GM10266 (cell line): Measurements from ENCODE around the gene RSL1D1.
"Not testable (repeated sequence)": the region's sequence is repeated elsewhere in the genome, so short reads cannot be mapped to it uniquely, and the experiment has no call there.

Source experiments
- DNase-seq: peaks from one replicate; pipeline ENCODE4 v3.0.0; 2012; ENCODE audit errors: extremely low spot score
- TF ChIP-seq, protein P1 (sequence below): IDR thresholded peaks from 2 replicates; pipeline ENCODE4 v1.5.1; 2012; ENCODE audit warnings: mild to moderate bottlenecking, low read depth; ENCODE audit not compliant: control insufficient read depth, insufficient read depth; ENCODE audit errors: missing control alignments

The RSL1D1 gene

DNA sequence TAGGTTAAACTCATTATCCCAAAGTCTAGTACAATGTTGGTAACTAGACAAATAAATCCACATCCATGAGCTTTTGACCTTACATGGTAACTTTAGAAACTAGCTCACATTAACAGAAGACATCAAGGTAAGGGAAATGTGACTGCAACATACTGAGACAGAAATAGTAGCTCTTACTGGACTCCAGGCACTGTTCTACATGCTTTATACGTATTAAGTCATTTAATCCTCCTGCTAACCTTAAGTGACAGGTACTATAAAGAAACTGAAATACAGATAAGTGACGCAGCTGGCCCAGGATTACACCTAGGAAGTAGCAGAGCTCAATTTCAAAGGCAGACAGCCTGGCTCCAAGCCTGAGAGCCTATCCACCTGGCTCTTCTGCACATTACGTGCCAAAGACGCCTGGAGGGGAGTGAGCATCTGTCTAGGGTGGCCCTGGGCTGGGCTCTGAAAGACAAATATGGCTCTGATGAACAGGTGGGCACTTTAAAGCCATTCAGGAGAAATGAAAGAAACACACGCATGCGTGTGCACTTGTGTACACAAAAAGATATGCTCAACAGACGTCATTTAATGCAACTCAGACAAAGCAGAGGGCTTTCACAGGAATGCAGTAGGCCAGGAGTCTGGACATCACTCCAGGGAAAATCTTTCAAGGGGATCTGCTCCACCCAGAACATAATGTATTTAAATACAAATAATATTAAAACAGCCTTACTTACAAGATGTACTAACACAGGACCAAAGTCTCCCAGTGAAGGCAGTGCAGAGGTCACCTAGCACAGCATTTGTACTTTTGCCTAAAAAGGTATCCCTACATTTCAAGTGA lies 58.7 kb downstream of the RSL1D1 start:
- TF ChIP-seq, protein P1, sequence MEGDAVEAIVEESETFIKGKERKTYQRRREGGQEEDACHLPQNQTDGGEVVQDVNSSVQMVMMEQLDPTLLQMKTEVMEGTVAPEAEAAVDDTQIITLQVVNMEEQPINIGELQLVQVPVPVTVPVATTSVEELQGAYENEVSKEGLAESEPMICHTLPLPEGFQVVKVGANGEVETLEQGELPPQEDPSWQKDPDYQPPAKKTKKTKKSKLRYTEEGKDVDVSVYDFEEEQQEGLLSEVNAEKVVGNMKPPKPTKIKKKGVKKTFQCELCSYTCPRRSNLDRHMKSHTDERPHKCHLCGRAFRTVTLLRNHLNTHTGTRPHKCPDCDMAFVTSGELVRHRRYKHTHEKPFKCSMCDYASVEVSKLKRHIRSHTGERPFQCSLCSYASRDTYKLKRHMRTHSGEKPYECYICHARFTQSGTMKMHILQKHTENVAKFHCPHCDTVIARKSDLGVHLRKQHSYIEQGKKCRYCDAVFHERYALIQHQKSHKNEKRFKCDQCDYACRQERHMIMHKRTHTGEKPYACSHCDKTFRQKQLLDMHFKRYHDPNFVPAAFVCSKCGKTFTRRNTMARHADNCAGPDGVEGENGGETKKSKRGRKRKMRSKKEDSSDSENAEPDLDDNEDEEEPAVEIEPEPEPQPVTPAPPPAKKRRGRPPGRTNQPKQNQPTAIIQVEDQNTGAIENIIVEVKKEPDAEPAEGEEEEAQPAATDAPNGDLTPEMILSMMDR: no peak
- DNase-seq: no peak

DNA sequence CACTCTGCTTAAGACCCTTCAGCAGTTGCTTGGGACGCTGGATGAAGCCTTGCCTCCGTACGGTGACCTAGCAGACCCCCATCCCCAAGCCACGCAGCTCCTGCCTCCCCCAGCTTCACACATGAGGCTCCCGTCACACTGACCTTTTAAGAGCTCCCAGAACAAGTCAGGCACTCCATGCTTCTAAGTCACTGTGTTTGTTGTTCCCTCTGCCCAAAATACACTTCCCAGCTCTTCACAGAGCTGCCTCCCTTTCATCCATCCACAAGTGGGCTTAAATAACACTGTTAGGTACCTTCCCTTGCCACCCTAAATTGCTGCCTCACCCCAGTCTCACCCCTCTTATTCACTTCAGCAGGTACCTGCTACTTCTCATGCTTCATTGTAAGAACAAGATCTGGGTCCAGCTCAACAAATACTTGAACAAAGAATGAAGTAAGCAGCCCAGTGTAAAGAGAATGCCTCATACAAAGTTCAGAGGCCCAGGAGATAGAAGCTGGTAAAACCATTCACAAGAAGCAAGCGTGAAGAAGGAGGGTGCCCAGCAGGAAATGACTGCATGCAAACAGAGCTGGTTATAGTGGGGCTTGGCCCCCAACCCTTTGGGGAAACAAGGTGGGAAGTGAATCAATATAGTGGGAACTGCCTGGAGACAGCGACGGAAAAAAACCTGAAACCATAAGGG lies 60.1 kb downstream of the RSL1D1 start:
- no peak for DNase-seq
- TF ChIP-seq, protein P1: no peak

DNA sequence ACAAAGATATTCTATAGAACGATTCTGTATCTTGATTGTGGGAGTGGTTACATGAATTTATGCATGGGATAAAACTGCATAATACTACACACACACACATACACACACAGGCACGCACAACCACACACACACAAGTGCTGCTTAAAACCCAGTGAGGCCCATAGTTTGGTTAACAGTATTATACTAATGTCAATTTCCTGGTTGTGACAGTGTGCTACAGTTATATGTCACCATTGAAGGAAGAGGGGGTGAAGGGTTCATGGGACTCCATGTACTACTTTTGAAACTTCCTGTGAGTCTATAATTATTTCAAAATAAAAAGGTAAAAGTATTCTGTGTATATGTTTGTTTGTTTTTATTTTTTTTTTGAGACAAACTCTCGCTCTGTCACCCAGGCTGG lies 62.4 kb downstream of the RSL1D1 start:
- TF ChIP-seq, protein P1: no peak
- no peak for DNase-seq

DNA sequence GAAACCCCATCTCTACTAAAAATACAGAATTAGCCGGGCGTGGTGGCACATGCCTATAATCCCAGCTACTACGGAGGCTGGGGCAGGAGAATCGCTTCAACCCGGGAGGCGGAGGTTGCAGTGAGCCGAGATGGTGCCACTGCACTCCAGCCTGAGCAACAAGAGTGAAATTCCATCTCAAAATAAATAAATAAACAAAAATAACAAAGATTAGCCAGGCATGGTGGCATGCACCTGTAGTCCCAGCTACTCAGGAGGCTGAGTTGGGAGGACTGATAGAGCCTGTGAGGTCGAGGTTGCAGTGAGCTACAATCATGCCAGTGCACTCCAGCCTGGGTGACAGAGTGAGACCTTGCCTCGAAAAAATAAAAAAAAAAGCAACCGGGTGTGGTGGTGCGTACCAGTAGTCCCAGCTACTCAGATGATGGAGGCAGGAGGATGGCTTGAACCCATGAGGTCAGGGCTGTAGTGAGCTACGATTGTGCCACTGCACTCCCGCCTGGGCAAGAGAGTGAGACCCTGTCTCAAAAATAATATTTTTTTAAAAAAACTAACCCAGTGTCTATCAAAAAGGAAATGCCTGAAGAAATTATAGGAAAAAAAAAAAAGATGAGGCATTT lies 66.3 kb downstream of the RSL1D1 start:
- not testable (repeated sequence) for DNase-seq

DNA sequence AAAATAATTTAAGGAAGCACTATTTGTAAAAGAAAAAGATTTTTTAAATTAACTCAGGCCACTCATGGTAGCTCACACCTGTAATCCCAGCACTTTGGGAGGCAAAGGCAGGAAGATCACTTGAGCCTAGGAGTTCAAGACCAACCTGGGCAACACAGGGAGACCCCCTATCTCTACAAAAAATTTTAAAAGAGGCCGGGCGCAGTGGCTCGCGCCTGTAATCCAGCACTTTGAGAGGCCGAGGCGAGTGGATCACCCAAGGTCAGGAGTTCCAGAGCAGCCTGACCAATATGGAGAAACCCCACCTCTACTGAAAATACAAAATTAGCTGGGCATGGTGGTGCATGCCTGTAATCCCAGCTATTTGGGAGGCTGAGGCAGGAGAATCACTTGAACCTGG lies 67.0 kb downstream of the RSL1D1 start:
- not testable (repeated sequence) for DNase-seq

DNA sequence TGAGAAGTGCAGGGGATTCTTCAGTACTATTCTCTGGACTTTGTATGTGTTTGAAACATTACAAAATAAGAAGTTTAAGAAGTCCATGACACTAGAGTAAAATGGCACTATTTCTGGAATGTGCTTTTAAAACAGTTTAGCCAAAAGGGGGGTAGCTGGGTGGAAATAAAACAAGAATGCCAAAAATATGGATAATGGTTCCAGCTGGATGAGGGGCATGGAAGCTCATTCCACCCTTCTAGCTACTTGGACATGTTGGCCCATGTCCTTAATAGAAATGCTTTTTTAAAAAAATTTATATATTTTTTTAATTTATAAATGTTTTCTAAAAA lies 67.3 kb downstream of the RSL1D1 start:
- TF ChIP-seq, protein P1: no peak
- no peak for DNase-seq
